ENCODE measurements around the gene ABCC4.

ABCC4 gene

DNA sequence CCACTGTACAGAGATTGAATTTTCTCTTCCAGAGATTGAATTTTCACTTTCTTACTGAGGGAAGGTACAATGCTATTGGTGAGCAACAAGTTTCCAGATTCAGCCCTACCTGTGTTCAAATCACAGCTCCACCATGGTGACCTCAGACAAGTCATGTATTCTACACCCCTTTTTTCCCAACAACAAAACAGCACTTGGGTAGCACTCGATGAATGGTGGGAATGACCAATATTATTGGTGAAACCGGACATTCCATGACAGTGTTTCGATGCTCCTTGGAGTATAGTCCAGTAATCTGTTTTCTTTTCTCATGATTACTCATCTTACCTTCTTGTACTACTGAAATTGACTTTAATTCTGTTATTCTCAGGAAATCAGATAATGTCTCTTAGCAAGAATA, 322.7 kb downstream of the ABCC4 start:
- no peak for DNase-seq

DNA sequence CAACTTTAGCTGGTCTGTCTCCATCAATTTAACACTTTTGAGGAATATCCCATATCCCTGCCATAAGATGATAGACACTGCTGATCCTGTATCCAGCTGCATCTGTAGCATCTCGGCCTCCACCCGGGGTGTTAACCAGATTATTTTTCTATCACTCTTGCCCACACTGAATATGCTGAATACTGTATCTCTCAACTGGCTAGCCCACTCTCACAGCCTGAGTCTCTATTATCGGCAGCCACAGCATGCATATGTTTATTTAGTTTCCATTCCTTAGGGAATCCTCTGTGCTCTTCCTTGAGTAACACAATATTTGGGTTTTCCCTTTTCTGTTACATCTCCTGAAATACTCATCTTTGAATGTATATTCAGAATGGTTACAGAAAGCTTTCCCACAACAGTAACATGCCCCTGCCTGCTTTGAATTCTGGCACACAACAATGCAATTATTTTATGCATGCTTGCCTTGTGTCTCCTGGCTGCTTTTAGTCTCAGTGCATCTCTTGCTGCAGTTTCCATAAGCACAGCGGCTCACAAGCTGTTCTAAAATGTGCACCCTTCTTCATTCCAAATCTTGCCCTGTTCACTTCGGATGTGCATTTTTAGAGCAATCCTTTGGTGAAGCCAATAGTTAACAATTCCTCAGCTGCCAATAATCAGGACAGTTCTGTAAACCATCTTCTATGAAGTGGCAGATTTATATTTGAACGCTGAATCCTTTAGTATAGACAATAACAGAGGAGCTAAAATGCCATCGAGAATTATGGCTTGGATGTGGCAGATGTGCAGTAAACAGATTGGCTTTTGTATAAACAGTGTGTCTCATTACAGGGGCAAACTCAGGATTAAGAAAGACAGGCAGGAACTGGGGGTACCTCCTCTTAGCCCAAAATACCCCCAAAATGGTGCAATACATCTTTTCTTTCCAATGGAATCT, 327.0 kb downstream of the ABCC4 start:
- DNase-seq: no peak

DNA sequence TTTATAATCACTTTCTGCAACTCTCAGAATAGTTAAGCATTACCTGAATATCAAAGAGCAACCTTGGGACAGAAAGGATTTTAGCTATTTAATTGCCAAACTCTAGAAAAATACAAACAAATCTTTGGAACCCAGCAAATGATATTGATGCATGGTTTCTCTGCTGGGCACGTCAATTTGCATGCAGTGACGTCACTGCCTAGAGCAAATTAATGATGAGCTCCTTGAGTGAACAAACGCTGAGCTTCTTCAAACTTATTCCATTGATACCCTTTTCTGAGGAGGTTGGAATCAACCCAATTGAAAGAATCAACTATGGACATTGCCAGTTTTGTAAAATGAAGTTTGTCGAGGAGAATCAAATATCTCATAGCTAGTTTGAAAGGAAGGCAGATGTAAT, 329.0 kb downstream of the ABCC4 start:
- DNase-seq: no peak
